K562 (cell line): ENCODE data around the gene TMEM154. TPM values are rescaled to one million over a fixed set of nuclear protein-coding genes. Genes with fewer than 3 reads are reported as not detected.

Experiments used
- C11orf30 ChIP-seq: fragments of 450-650 bp; IDR thresholded peaks from 2 replicates; pipeline ENCODE4 v1.6.1; 2016; ENCODE audit warnings: low read depth, mild to moderate bottlenecking
- FOXM1 ChIP-seq, 2 experiments: fragments of 450-650 bp in 1 of 2; sonication (generic) in 1 of 2; formaldehyde crosslinking in 1 of 2; IDR thresholded peaks; 2 replicates each; pipeline versions ENCODE4 v1.6.1 to v1.9.0; 2017 to 2022; ENCODE audit warnings: low read depth in 2 of 2, mild to moderate bottlenecking in 2 of 2, missing genetic modification reagents in 1 of 2, moderate library complexity in 1 of 2
- HDAC1 ChIP-seq, 2 experiments: fragments of 450-650 bp; IDR thresholded peaks; 2 replicates each; pipeline ENCODE4 v1.6.1; 2016 to 2017; ENCODE audit warnings: inconsistent platforms in 1 of 2, mild to moderate bottlenecking in 1 of 2, moderate library complexity in 1 of 2
- KHSRP ChIP-seq: fragments of 450-650 bp; IDR thresholded peaks from 2 replicates; pipeline ENCODE4 v1.6.1; 2017
- KLF6 ChIP-seq: fragments of 250-450 bp; sonication (Bioruptor Pico); IDR thresholded peaks from 2 replicates; pipeline ENCODE4 v1.4.0; 2020; ENCODE audit warnings: mild to moderate bottlenecking, moderate library complexity, borderline replicate concordance
- MLLT1 ChIP-seq, 2 experiments: fragments of 450-650 bp; IDR thresholded peaks; 2 replicates each; pipeline ENCODE4 v1.6.1; 2016
- MTA1 ChIP-seq: fragments of 450-650 bp; IDR thresholded peaks from 2 replicates; pipeline ENCODE4 v1.6.1; 2017; ENCODE audit warnings: borderline replicate concordance
- NCOA4 ChIP-seq: fragments of 450-650 bp; IDR thresholded peaks from 2 replicates; pipeline ENCODE4 v1.6.1; 2018; ENCODE audit warnings: mild to moderate bottlenecking; ENCODE audit not compliant: partially characterized antibody
- PBX2 ChIP-seq, 2 experiments: IDR thresholded peaks in 1 of 2; conservative IDR thresholded peaks in 1 of 2; 2 replicates each; pipeline ENCODE4 v1.6.1; 2016; ENCODE audit warnings: low read depth in 2 of 2, mild to moderate bottlenecking in 1 of 2, missing compliant biosample characterization in 1 of 2, missing genetic modification characterization in 1 of 2, moderate library complexity in 1 of 2
- PRPF4 ChIP-seq: fragments of 200-400 bp; formaldehyde crosslinking; IDR thresholded peaks from one replicate; pipeline ENCODE4 v1.6.1; 2017; ENCODE audit warnings: low read length, low read depth, mild to moderate bottlenecking; ENCODE audit not compliant: insufficient read depth, poor library complexity, severe bottlenecking
- PTRF ChIP-seq: fragments of 450-650 bp; IDR thresholded peaks from 2 replicates; pipeline ENCODE4 v1.6.1; 2016; ENCODE audit warnings: mild to moderate bottlenecking, missing genetic modification characterization, missing compliant biosample characterization
- SIRT6 ChIP-seq: IDR thresholded peaks from one replicate; pipeline ENCODE4 v1.6.1; 2012; ENCODE audit warnings: low read depth, mild to moderate bottlenecking, control low read depth, inconsistent platforms, low read length, moderate library complexity
- TGIF2 ChIP-seq: sonication (generic); formaldehyde crosslinking; IDR thresholded peaks from 2 replicates; pipeline ENCODE4 v1.8.1; 2022; ENCODE audit warnings: mild to moderate bottlenecking, missing genetic modification reagents, moderate library complexity
- ZBTB1 ChIP-seq: sonication (generic); formaldehyde crosslinking; IDR thresholded peaks from 2 replicates; pipeline ENCODE4 v1.8.1; 2023; ENCODE audit warnings: missing genetic modification reagents, low read depth, mild to moderate bottlenecking, borderline replicate concordance
- ZNF311 ChIP-seq: fragments of 250-450 bp; sonication (Bioruptor Pico); IDR thresholded peaks from 2 replicates; pipeline ENCODE4 v1.4.0; 2020; ENCODE audit warnings: mild to moderate bottlenecking, moderate library complexity
- ZNF511 ChIP-seq: sonication (generic); formaldehyde crosslinking; IDR thresholded peaks from 2 replicates; pipeline ENCODE4 v1.8.0; 2022; ENCODE audit warnings: mild to moderate bottlenecking, missing genetic modification reagents
- ZNF778 ChIP-seq: fragments of 450-650 bp; formaldehyde crosslinking; IDR thresholded peaks from 2 replicates; pipeline ENCODE4 v1.4.0; 2020; ENCODE audit warnings: mild to moderate bottlenecking, moderate library complexity
- polyA plus RNA-seq, 8 experiments: library from polyadenylated mRNA; depleted of rRNA in 4 of 8; stranded (reverse) in 5 of 8; unstranded in 3 of 8; fragments of >200 nt; fragmentation: Nextera tagmentation in 2 of 8; fragmentation: Illumina TruSeq in 1 of 8; extraction: Ambion mirVana in 2 of 8; extraction: Trizol in 1 of 8; gene quantifications; 2 replicates each; pipeline versions ENCODE4 v1.2.1 to v1.2.3, GENCODE V29; 2011 to 2014; ENCODE audit warnings: inconsistent platforms in 1 of 8, missing spikeins in 1 of 8
- total RNA-seq, 7 experiments: library from RNA; depleted of rRNA in 6 of 7; stranded (reverse); fragments of >200 nt in 6 of 7; fragmentation: Illumina TruSeq in 2 of 7; extraction: Trizol in 2 of 7; gene quantifications; 2 replicates each; pipeline versions ENCODE4 v1.2.1 to v1.2.3, GENCODE V29; 2011 to 2021; ENCODE audit warnings: low replicate concordance in 1 of 7

Gene TMEM154
- total and polyA plus RNA-seq, 9 of the 15 experiments (the other 6 are each of a cell fraction or from before 2014, with no cell fraction given), result 0.13 to 1.8 (median 0.58) TPM

- TF ChIP-seq PTRF (tag) (no peak), PRPF4 (no peak), PBX2 (CRISPR knock-in tag; IDR thresholded peaks at IDR 0.05; ENCODE audit: low read depth) (no peak), PBX2 (tag; conservative IDR thresholded peaks at IDR 0.05; ENCODE audit: low read depth) (0 out of 2 replicates have a peak, but pooled peaks have one; percentile 15), TGIF2 (no peak), ZNF778 (CRISPR knock-in tag) (no peak), FOXM1 (IDR thresholded peaks at IDR 0.05; ENCODE audit: low read depth) (peak; percentile 64; the same call in 1 of the 2 replicates), FOXM1 (CRISPR knock-in tag; IDR thresholded peaks at IDR 0.05; ENCODE audit: low read depth) (no peak), ZNF311 (CRISPR knock-in tag) (no peak), C11orf30 (peak; percentile 42; the same call in 1 of the 2 replicates), MLLT1 (IDR thresholded peaks at IDR 0.05) (no peak), ZBTB1 (CRISPR knock-in tag) (no peak), HDAC1 (IDR thresholded peaks at IDR 0.05) (peak in 1 of 2 experiments; percentile 96; a peak in 2 of 4 replicates), ZNF511 (CRISPR knock-in tag) (no peak), KHSRP (no peak), KLF6 (CRISPR knock-in tag) (no peak), MTA1 (no peak), NCOA4 (no peak), SIRT6 (no peak)
These were observed 107.2 kb downstream of the TMEM154 start (continued) for GRCh38 chr4:152572417-152573086.
